Measurements from ENCODE around the gene RNF128.
"Not testable (repeated sequence)": the region's sequence is repeated elsewhere in the genome, so short reads cannot be mapped to it uniquely, and the experiment has no call there.

The RNF128 gene

DNA sequence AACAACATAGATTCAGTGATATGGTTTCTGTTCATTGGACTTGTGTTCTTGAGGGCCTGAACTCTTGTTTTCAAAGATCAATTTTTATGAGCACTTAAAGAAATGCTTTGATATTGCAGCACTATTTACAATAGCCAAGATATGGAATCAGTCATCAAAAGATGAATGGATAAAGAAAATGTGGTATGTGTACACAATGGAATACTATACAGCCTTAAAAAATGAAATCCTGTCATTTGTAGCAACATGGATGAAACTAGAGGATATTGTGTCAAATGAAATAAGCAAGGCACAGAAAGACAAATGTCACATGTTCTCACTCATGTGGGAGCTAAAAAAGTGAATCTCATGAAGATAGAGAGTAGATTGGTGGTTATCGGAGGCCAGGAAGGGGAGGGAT is 21.9 kb downstream of the RNF128 start:
- no peaks in the 10 kb centered on the region for H3K9me2 ChIP-seq (replicated peaks; ENCODE audit: insufficient read depth, low read length)
- no peaks in the 10 kb centered on the region for H4K20me1 ChIP-seq (ENCODE audit: insufficient read depth, low read length)
- no peak for TF ChIP-seq EZH2 (optimal IDR thresholded peaks at IDR 0.05; ENCODE audit: low read depth, low read length)
- TF ChIP-seq EZH2phosphoT487 (IDR thresholded peaks at IDR 0.05; ENCODE audit: low read length) = no peak
- no peak for TF ChIP-seq CTCF (IDR thresholded peaks at IDR 0.05; ENCODE audit: low read length)

GRCh38 chrX:106751407-106751806 is 24.9 kb downstream of the RNF128 start:
- DNase-seq = no peak
- Histone ChIP-seq H3K9ac (ENCODE audit: low read length) (no peak overlapping the region), H3K9me3 (replicated peaks; ENCODE audit: insufficient read depth, low read length) (no peaks in the 10 kb centered on the region), H3K79me2 (ENCODE audit: low read length) (no peaks in the 10 kb centered on the region), H2AFZ (ENCODE audit: low read length) (no peak overlapping the region), H4K20me1 (ENCODE audit: insufficient read depth, low read length) (no peaks in the 10 kb centered on the region), H3K9me2 (replicated peaks; ENCODE audit: insufficient read depth, low read length) (no peaks in the 10 kb centered on the region), H3K27me3 (replicated peaks; ENCODE audit: insufficient read depth, low read length) (no peaks in the 10 kb centered on the region), H3K4me3 (ENCODE audit: low read length) (no peak overlapping the region), H3K36me3 (replicated peaks; ENCODE audit: insufficient read depth, low read length) (no peaks in the 10 kb centered on the region), H3K4me2 (ENCODE audit: low read depth, low read length) (no peak overlapping the region), H3K27ac (ENCODE audit: low read length) (no peak overlapping the region), H3K4me1 (ENCODE audit: low read length) (no peaks in the 10 kb centered on the region), H3F3A (ENCODE audit: insufficient read depth, low read length) (no peaks in the 10 kb centered on the region)
- TF ChIP-seq EZH2phosphoT487 (IDR thresholded peaks at IDR 0.05; ENCODE audit: low read length) (no peak), EZH2 (optimal IDR thresholded peaks at IDR 0.05; ENCODE audit: low read depth, low read length) (no peak), CTCF (IDR thresholded peaks at IDR 0.05; ENCODE audit: low read length) (no peak)

More for the DNA sequence above, 21.9 kb downstream of the RNF128 start:
- Histone ChIP-seq H3K4me1 (ENCODE audit: low read length) (no peaks in the 10 kb centered on the region), H3K4me3 (ENCODE audit: low read length) (no peak overlapping the region), H3K79me2 (ENCODE audit: low read length) (no peaks in the 10 kb centered on the region), H3K36me3 (replicated peaks; ENCODE audit: insufficient read depth, low read length) (no peaks in the 10 kb centered on the region), H3K9me3 (replicated peaks; ENCODE audit: insufficient read depth, low read length) (no peaks in the 10 kb centered on the region), H3K27ac (ENCODE audit: low read length) (no peak overlapping the region), H3K27me3 (replicated peaks; ENCODE audit: insufficient read depth, low read length) (no peaks in the 10 kb centered on the region), H3K4me2 (ENCODE audit: low read depth, low read length) (no peak overlapping the region), H3F3A (ENCODE audit: insufficient read depth, low read length) (no peaks in the 10 kb centered on the region), H3K9ac (ENCODE audit: low read length) (no peak overlapping the region), H2AFZ (ENCODE audit: low read length) (no peak overlapping the region)
- DNase-seq = no peak

GRCh38 chrX:106752101-106752678 is 25.7 kb downstream of the RNF128 start:
- Histone ChIP-seq H3K9ac (ENCODE audit: low read length) (no peak overlapping the region), H4K20me1 (ENCODE audit: insufficient read depth, low read length) (no peaks in the 10 kb centered on the region), H3K4me3 (ENCODE audit: low read length) (no peak overlapping the region), H3F3A (ENCODE audit: insufficient read depth, low read length) (no peaks in the 10 kb centered on the region), H3K27ac (ENCODE audit: low read length) (no peak overlapping the region), H3K36me3 (replicated peaks; ENCODE audit: insufficient read depth, low read length) (no peaks in the 10 kb centered on the region), H3K4me1 (ENCODE audit: low read length) (no peaks in the 10 kb centered on the region), H3K4me2 (ENCODE audit: low read depth, low read length) (no peak overlapping the region), H3K9me2 (replicated peaks; ENCODE audit: insufficient read depth, low read length) (no peaks in the 10 kb centered on the region), H3K79me2 (ENCODE audit: low read length) (no peaks in the 10 kb centered on the region), H3K9me3 (replicated peaks; ENCODE audit: insufficient read depth, low read length) (no peaks in the 10 kb centered on the region), H2AFZ (ENCODE audit: low read length) (no peak overlapping the region), H3K27me3 (replicated peaks; ENCODE audit: insufficient read depth, low read length) (no peaks in the 10 kb centered on the region)
- DNase-seq = no peak
- no peak for TF ChIP-seq EZH2phosphoT487 (IDR thresholded peaks at IDR 0.05; ENCODE audit: low read length)
- TF ChIP-seq CTCF (IDR thresholded peaks at IDR 0.05; ENCODE audit: low read length) = no peak
- no peak for TF ChIP-seq EZH2 (optimal IDR thresholded peaks at IDR 0.05; ENCODE audit: low read depth, low read length)

- H3K9me3 ChIP-seq (replicated peaks; ENCODE audit: insufficient read depth, low read length); H3K4me3 ChIP-seq (ENCODE audit: low read length); H3K9ac ChIP-seq (ENCODE audit: low read length); H3K27ac ChIP-seq (ENCODE audit: low read length); H3K79me2 ChIP-seq (ENCODE audit: low read length); H2AFZ ChIP-seq (ENCODE audit: low read length); H3K27me3 ChIP-seq (replicated peaks; ENCODE audit: insufficient read depth, low read length); DNase-seq; H4K20me1 ChIP-seq (ENCODE audit: insufficient read depth, low read length); H3K4me2 ChIP-seq (ENCODE audit: low read depth, low read length); H3K4me1 ChIP-seq (ENCODE audit: low read length); H3K36me3 ChIP-seq (replicated peaks; ENCODE audit: insufficient read depth, low read length); H3F3A ChIP-seq (ENCODE audit: insufficient read depth, low read length); H3K9me2 ChIP-seq (replicated peaks; ENCODE audit: insufficient read depth, low read length): not testable (repeated sequence)
Measured at GRCh38 chrX:106769288-106769687, 42.8 kb downstream of the RNF128 start.

Measured in MM.1S (cell line).